ENCODE results near the gene SLC5A11. TPM values are rescaled to one million over a fixed set of nuclear protein-coding genes. Genes with fewer than 3 reads are reported as not detected.

Gene SLC5A11
- polyA plus RNA-seq, 1 donor (not counting 4 experiments of a cell fraction or from before 2014, with no cell fraction given), result 0.07 TPM

DNA sequence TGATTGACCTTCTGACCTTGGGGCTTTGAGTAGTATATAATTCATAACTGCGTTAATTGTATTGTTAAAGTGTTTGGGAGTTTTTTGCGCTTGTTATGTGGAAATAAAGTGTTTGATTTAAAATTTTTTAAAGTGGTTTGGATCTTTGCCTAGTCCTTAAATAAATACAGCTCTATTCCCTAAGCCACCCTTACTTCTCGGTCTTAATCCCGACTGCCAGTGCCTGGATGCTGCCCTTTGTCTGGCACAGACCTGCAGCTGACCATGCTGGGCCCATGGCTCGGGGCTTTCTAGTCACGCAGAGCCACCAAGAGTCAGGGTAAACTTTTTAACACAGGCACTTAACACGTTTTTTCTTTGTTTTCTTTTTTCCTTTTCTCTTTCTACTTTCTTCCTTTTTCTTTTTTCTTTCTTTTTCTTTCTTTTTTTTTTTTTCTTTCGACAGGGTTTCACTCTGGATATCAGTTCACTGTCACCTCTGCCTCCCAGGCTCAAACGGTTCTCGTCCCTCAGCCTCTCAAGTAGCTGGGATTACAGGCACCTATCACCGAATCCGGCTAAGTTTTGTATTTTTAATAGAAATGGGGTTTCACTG lies 19.6 kb upstream of the SLC5A11 start:
- no peak for FAIRE-seq
- H3K4me1 ChIP-seq (ENCODE audit: control insufficient read depth, extremely low read depth, insufficient read depth, low read length), result peaks cover 9% of the 10 kb centered on the region
- no peaks in the 10 kb centered on the region for H3K9me3 ChIP-seq (ENCODE audit: control insufficient read depth, low read depth, low read length)
- dilution Hi-C loops (cut with MboI; ENCODE audit: extremely low pct_ligation_motif_present, low sequenced_read_pairs), result no loop called here
- H3K4me3 ChIP-seq (ENCODE audit: control insufficient read depth in 2 of 3, extremely low read depth in 1 of 3, insufficient read depth in 2 of 3, low read depth in 1 of 3, low read length in 3 of 3), result no peak overlapping the region
- peak overlapping the region; percentile 1 for H3K4me2 ChIP-seq (ENCODE audit: control insufficient read depth, extremely low read depth, insufficient read depth, low read depth, low read length)
- no peaks in the 10 kb centered on the region for H4K20me1 ChIP-seq (ENCODE audit: control insufficient read depth, extremely low read depth, insufficient read depth, low read length)
- H2AFZ ChIP-seq (ENCODE audit: control insufficient read depth, low read length), result no peak overlapping the region
- no peaks in the 10 kb centered on the region for H3K9me1 ChIP-seq (ENCODE audit: control insufficient read depth, extremely low read depth, insufficient read depth, low read length)
- H3K27ac ChIP-seq (ENCODE audit: control insufficient read depth, insufficient read depth, low read length), result no peak overlapping the region
- TF ChIP-seq, protein P1, sequence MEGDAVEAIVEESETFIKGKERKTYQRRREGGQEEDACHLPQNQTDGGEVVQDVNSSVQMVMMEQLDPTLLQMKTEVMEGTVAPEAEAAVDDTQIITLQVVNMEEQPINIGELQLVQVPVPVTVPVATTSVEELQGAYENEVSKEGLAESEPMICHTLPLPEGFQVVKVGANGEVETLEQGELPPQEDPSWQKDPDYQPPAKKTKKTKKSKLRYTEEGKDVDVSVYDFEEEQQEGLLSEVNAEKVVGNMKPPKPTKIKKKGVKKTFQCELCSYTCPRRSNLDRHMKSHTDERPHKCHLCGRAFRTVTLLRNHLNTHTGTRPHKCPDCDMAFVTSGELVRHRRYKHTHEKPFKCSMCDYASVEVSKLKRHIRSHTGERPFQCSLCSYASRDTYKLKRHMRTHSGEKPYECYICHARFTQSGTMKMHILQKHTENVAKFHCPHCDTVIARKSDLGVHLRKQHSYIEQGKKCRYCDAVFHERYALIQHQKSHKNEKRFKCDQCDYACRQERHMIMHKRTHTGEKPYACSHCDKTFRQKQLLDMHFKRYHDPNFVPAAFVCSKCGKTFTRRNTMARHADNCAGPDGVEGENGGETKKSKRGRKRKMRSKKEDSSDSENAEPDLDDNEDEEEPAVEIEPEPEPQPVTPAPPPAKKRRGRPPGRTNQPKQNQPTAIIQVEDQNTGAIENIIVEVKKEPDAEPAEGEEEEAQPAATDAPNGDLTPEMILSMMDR (optimal IDR thresholded peaks at IDR 0.05 in 1 of 3, IDR thresholded peaks at IDR 0.05 in 1 of 3, conservative IDR thresholded peaks at IDR 0.05 in 1 of 3; ENCODE audit: extremely low read depth in 1 of 3, insufficient read depth in 2 of 3, low read length in 3 of 3), result no peak
- TF ChIP-seq EZH2 (IDR thresholded peaks at IDR 0.05; ENCODE audit: low read length), result no peak
- no peaks in the 10 kb centered on the region for H3K79me2 ChIP-seq (ENCODE audit: control insufficient read depth, insufficient read depth, low read length)
- no peaks in the 10 kb centered on the region for H3K27me3 ChIP-seq (ENCODE audit: control insufficient read depth, extremely low read depth, insufficient read depth, low read length)
- H3K36me3 ChIP-seq (ENCODE audit: control insufficient read depth in 2 of 2, extremely low read depth in 1 of 2, insufficient read depth in 2 of 2, low read length in 2 of 2), result peaks cover 21 to 22% of the 10 kb centered on the region in 2 experiments
- H3K9ac ChIP-seq (ENCODE audit: control insufficient read depth, extremely low read depth, insufficient read depth, low read length), result no peak overlapping the region
- DNase-seq (ENCODE audit: low read depth, low spot score), result no peak

DNA sequence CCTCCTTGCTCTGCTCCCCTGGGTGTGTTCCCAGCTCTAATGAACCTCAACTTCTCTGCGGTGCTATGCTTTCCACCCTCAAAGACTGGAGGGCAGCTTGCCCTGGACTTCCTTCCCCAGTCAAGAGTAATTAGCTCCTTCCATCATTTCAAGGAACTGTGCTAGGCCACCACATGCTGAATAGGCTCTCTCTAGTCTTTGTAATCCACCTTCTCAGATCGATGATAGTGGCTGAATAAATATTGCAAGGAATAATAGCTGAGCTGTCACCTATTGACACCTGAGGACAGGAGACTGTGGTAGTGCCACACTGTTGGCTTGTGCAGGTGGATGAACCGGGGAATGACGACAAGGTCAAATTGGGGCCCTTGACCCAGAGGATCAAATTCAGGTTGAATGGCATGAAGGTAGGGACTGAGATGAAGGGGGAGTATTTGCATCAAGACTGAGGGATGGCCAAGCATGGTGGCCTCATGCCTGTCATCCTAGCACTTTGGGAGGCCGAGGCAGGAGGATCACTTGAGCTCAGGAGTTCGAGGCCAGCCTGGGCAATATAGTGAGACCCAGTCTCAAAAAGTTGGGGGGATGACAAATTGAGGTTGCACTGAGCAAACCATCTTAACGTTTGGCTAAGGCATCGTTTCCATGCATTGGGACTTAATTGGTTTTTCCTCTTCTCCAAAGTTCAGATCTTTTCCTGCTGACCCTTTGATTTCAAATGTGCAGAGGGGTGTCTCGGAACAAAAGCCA lies 18.8 kb upstream of the SLC5A11 start:
- no peak overlapping the region for H2AFZ ChIP-seq (ENCODE audit: control insufficient read depth, low read length)
- no peak overlapping the region for H3K9ac ChIP-seq (ENCODE audit: control insufficient read depth, extremely low read depth, insufficient read depth, low read length)
- dilution Hi-C loops (cut with MboI; ENCODE audit: extremely low pct_ligation_motif_present, low sequenced_read_pairs), result no loop called here
- no peak overlapping the region for H3K4me2 ChIP-seq (ENCODE audit: control insufficient read depth, extremely low read depth, insufficient read depth, low read depth, low read length)
- no peaks in the 10 kb centered on the region for H3K27me3 ChIP-seq (ENCODE audit: control insufficient read depth, extremely low read depth, insufficient read depth, low read length)
- TF ChIP-seq, protein P1 (optimal IDR thresholded peaks at IDR 0.05 in 1 of 3, IDR thresholded peaks at IDR 0.05 in 1 of 3, conservative IDR thresholded peaks at IDR 0.05 in 1 of 3; ENCODE audit: extremely low read depth in 1 of 3, insufficient read depth in 2 of 3, low read length in 3 of 3), result no peak
- no peak for TF ChIP-seq EZH2 (IDR thresholded peaks at IDR 0.05; ENCODE audit: low read length)
- H3K4me1 ChIP-seq (ENCODE audit: control insufficient read depth, extremely low read depth, insufficient read depth, low read length), result peaks cover 9% of the 10 kb centered on the region
- H3K9me3 ChIP-seq (ENCODE audit: control insufficient read depth, low read depth, low read length), result no peaks in the 10 kb centered on the region
- no peaks in the 10 kb centered on the region for H3K79me2 ChIP-seq (ENCODE audit: control insufficient read depth, insufficient read depth, low read length)
- no peak overlapping the region for H3K4me3 ChIP-seq (ENCODE audit: control insufficient read depth in 2 of 3, extremely low read depth in 1 of 3, insufficient read depth in 2 of 3, low read depth in 1 of 3, low read length in 3 of 3)
- no peak overlapping the region for H3K27ac ChIP-seq (ENCODE audit: control insufficient read depth, insufficient read depth, low read length)
- no peaks in the 10 kb centered on the region for H3K9me1 ChIP-seq (ENCODE audit: control insufficient read depth, extremely low read depth, insufficient read depth, low read length)
- FAIRE-seq, result no peak
- no peak for DNase-seq (ENCODE audit: low read depth, low spot score)
- peaks cover 14 to 16% of the 10 kb centered on the region in 2 experiments for H3K36me3 ChIP-seq (ENCODE audit: control insufficient read depth in 2 of 2, extremely low read depth in 1 of 2, insufficient read depth in 2 of 2, low read length in 2 of 2)
- H4K20me1 ChIP-seq (ENCODE audit: control insufficient read depth, extremely low read depth, insufficient read depth, low read length), result no peaks in the 10 kb centered on the region

All from keratinocyte (primary cell).